ENCODE measurements around the gene RUBCNL.

- no peak for TF ChIP-seq CTCF (conservative IDR thresholded peaks at IDR 0.05; ENCODE audit: low read length)
- no peak for TF ChIP-seq EZH2phosphoT487 (IDR thresholded peaks at IDR 0.05; ENCODE audit: borderline replicate concordance)
Observed at GRCh38 chr13:46369506-46370277, 17.4 kb downstream of the RUBCNL start.

All from Loucy (cell line).